GM12878 (cell line): ENCODE data around the gene RIOK1. TPM values are rescaled to one million over a fixed set of nuclear protein-coding genes. Genes with fewer than 3 reads are reported as not detected.

ENCODE experiments used
- ATF2 ChIP-seq: IDR thresholded peaks from 2 replicates; pipeline ENCODE4 v1.6.1; 2012; ENCODE audit warnings: low read length, inconsistent platforms
- ATF7 ChIP-seq: fragments of 450-650 bp; IDR thresholded peaks from 2 replicates; pipeline ENCODE4 v1.6.1; 2016; ENCODE audit warnings: low read depth, mild to moderate bottlenecking
- CBFB ChIP-seq: IDR thresholded peaks from 2 replicates; pipeline ENCODE4 v1.6.1; 2016; ENCODE audit warnings: antibody characterized with exemption, low read depth
- CBX3 ChIP-seq: fragments of 200-600 bp; sonication (generic); IDR thresholded peaks from 2 replicates; pipeline ENCODE4 v1.6.1; 2016; ENCODE audit warnings: low read depth, borderline replicate concordance
- CEBPB ChIP-seq, 2 experiments: fragments of 150-350 bp in 1 of 2; IDR thresholded peaks; 2 replicates each; pipeline ENCODE4 v1.6.1; 2012 to 2014; ENCODE audit warnings: low read depth in 2 of 2, low read length in 2 of 2, borderline replicate concordance in 1 of 2, inconsistent platforms in 1 of 2
- CEBPZ ChIP-seq: fragments of 150-350 bp; IDR thresholded peaks from 2 replicates; pipeline ENCODE4 v1.6.1; 2016; ENCODE audit warnings: low read depth, low read length
- CHD1 ChIP-seq: IDR thresholded peaks from 2 replicates; pipeline ENCODE4 v1.6.1; 2012; ENCODE audit warnings: low read depth, low read length, improper control_type of control experiment
- DPF2 ChIP-seq: fragments of 450-650 bp; IDR thresholded peaks from 2 replicates; pipeline ENCODE4 v1.6.1; 2017; ENCODE audit warnings: mild to moderate bottlenecking
- EED ChIP-seq: sonication (generic); IDR thresholded peaks from 2 replicates; pipeline ENCODE4 v1.6.1; 2016; ENCODE audit warnings: antibody characterized with exemption, low read depth
- ESRRA ChIP-seq: IDR thresholded peaks from 2 replicates; pipeline ENCODE4 v1.6.1; 2012; ENCODE audit warnings: mild to moderate bottlenecking, low read length, improper control_type of control experiment
- GATAD2B ChIP-seq: fragments of 450-650 bp; conservative IDR thresholded peaks from 2 replicates; pipeline ENCODE4 v1.6.1; 2017; ENCODE audit warnings: low read depth, mild to moderate bottlenecking, moderate library complexity
- HDGF ChIP-seq: fragments of 450-650 bp; IDR thresholded peaks from 2 replicates; pipeline ENCODE4 v1.6.1; 2016; ENCODE audit warnings: antibody characterized with exemption
- MXI1 ChIP-seq: fragments of 150-350 bp; IDR thresholded peaks from 2 replicates; pipeline ENCODE4 v1.6.1; 2011; ENCODE audit warnings: low read depth, mild to moderate bottlenecking, inconsistent platforms, low read length, improper control_type of control experiment
- MYC ChIP-seq: IDR thresholded peaks from 2 replicates; pipeline ENCODE4 v1.6.1; 2011; ENCODE audit warnings: mild to moderate bottlenecking, low read length, moderate library complexity, inconsistent platforms; ENCODE audit not compliant: insufficient read depth, insufficient replicate concordance, insufficient read length, severe bottlenecking
- NBN ChIP-seq: fragments of 450-650 bp; IDR thresholded peaks from 2 replicates; pipeline ENCODE4 v1.6.1; 2016
- NFXL1 ChIP-seq: fragments of 450-650 bp; IDR thresholded peaks from 2 replicates; pipeline ENCODE4 v1.6.1; 2017; ENCODE audit warnings: antibody characterized with exemption, mild to moderate bottlenecking, borderline replicate concordance
- PAX5 ChIP-seq: IDR thresholded peaks from 2 replicates; pipeline ENCODE4 v1.6.1; 2011; ENCODE audit warnings: low read depth, low read length, borderline replicate concordance
- SMAD5 ChIP-seq: IDR thresholded peaks from 2 replicates; pipeline ENCODE4 v1.6.1; 2016; ENCODE audit warnings: antibody characterized with exemption, low read depth
- SMC3 ChIP-seq: IDR thresholded peaks from 2 replicates; pipeline ENCODE4 v1.6.1; 2011; ENCODE audit warnings: low read length, improper control_type of control experiment, borderline replicate concordance
- STAT1 ChIP-seq: fragments of 450-650 bp; conservative IDR thresholded peaks from 2 replicates; pipeline ENCODE4 v1.6.1; 2014; ENCODE audit warnings: antibody characterized with exemption, mild to moderate bottlenecking
- ZNF217 ChIP-seq: fragments of 450-650 bp; IDR thresholded peaks from 2 replicates; pipeline ENCODE4 v1.6.1; 2017; ENCODE audit warnings: antibody characterized with exemption, mild to moderate bottlenecking
- ZNF687 ChIP-seq: fragments of 450-650 bp; IDR thresholded peaks from 2 replicates; pipeline ENCODE4 v1.6.1; 2017; ENCODE audit warnings: mild to moderate bottlenecking, moderate library complexity
- ZZZ3 ChIP-seq: IDR thresholded peaks from 2 replicates; pipeline ENCODE4 v1.6.1; 2011; ENCODE audit warnings: low read depth; ENCODE audit not compliant: control insufficient read depth, insufficient read length
- polyA plus RNA-seq, 11 experiments: library from polyadenylated mRNA; depleted of rRNA in 4 of 11; unstranded in 6 of 11; stranded (reverse) in 5 of 11; fragments of >200 nt; fragmentation: Nextera tagmentation in 4 of 11; fragmentation: Illumina TruSeq in 1 of 11; extraction: Ambion mirVana in 4 of 11; extraction: Trizol in 1 of 11; gene quantifications; 1 replicate in 1 of 11; 2 replicates in 10 of 11; pipeline versions ENCODE4 v1.2.1 to v1.2.3, GENCODE V29; 2011 to 2016; ENCODE audit warnings: inconsistent platforms in 2 of 11, missing spikeins in 2 of 11, low read depth in 1 of 11
- total RNA-seq, 4 experiments: library from RNA; depleted of rRNA in 3 of 4; stranded (reverse); fragments of >200 nt in 3 of 4; fragmentation: Illumina TruSeq in 1 of 4; extraction: Trizol in 1 of 4; gene quantifications; 2 replicates each; pipeline versions ENCODE4 v1.2.1 to v1.2.3, GENCODE V29; 2013 to 2021

The RIOK1 gene
- total and polyA plus RNA-seq, 10 of the 15 experiments (the other 5 are each of a cell fraction or from before 2014, with no cell fraction given) = 16.1 to 44.6 (median 33.7) TPM

- peak; percentile 88 for TF ChIP-seq MYC
- no peak for TF ChIP-seq NFXL1
- TF ChIP-seq SMAD5 = peak; percentile 97; the same call in 1 of the 2 replicates
- no peak for TF ChIP-seq CHD1
- TF ChIP-seq CBX3 = no peak
- TF ChIP-seq PAX5 = no peak
- TF ChIP-seq DPF2 = peak; percentile 86
- peak; percentile 90 for TF ChIP-seq NBN
- TF ChIP-seq GATAD2B = peak; percentile 86
- 0 out of 2 replicates have a peak, but pooled peaks have one; percentile 1 for TF ChIP-seq SMC3
- TF ChIP-seq ESRRA = no peak
- no peak for TF ChIP-seq HDGF
- peak; percentile 95 for TF ChIP-seq MXI1
- 0 out of 2 replicates have a peak, but pooled peaks have one; percentile 29 for TF ChIP-seq STAT1
- TF ChIP-seq ZNF687 = peak; percentile 80
- peak; percentile 68 for TF ChIP-seq ATF7
- TF ChIP-seq EED = peak; percentile 49
- no peak for TF ChIP-seq CEBPB (IDR thresholded peaks at IDR 0.05; ENCODE audit: borderline replicate concordance in 1 of 2, low read depth in 2 of 2, low read length in 2 of 2)
- TF ChIP-seq ATF2 = no peak
- TF ChIP-seq CEBPZ = no peak
- peak; percentile 35; the same call in 1 of the 2 replicates for TF ChIP-seq ZNF217
- TF ChIP-seq CBFB = peak; percentile 70
- no peak for TF ChIP-seq ZZZ3
These were observed at the start of gene RIOK1, which contains the start of gene CAGE1 (continued) for GRCh38 chr6:7389451-7390225.
